WTC11 (cell line): Measurements from ENCODE around the gene CENPT. TPM values are rescaled to one million over a fixed set of nuclear protein-coding genes. Genes with fewer than 3 reads are reported as not detected.
A peak's percentile ranks its signal among the peaks of the same experiment; 100 is the strongest.

Source experiments
- ATAC-seq: fragments of 200-7000 bp; cut with Tn5 transposase; 2 replicates; pipeline ENCODE4 v1.10.0; 2021; ENCODE audit warnings: mild to moderate bottlenecking, moderate library complexity
- CTCF ChIA-PET: fragments of 300-600 bp; sonication (Branson Sonifier 250); formaldehyde crosslinking; loops from one replicate; lab custom pipeline; 2021; ENCODE audit warnings: antibody characterized with exemption; lab: Charles Lee
- POLR2A ChIA-PET: fragments of 350-600 bp; sonication (Branson Sonifier 250); formaldehyde crosslinking; loops from one replicate; lab custom pipeline; 2021; ENCODE audit warnings: antibody characterized with exemption; lab: Charles Lee
- DNase-seq: peaks from one replicate; pipeline ENCODE4 v3.0.0; 2021; ENCODE audit warnings: low spot score
- H3K27ac Mint-ChIP-seq: 2 replicates; pipeline ENCODE4 v1.8.0; 2021; ENCODE audit warnings: mixed read lengths
- H3K27me3 Mint-ChIP-seq: 2 replicates; pipeline ENCODE4 v1.8.0; 2021; ENCODE audit warnings: low read depth, mild to moderate bottlenecking, moderate library complexity, mixed read lengths
- H3K36me3 Mint-ChIP-seq: 2 replicates; pipeline ENCODE4 v1.8.0; 2021; ENCODE audit warnings: mixed read lengths
- H3K4me1 Mint-ChIP-seq: 2 replicates; pipeline ENCODE4 v1.8.0; 2022; ENCODE audit warnings: mixed read lengths
- H3K4me3 Mint-ChIP-seq: 2 replicates; pipeline ENCODE4 v1.8.0; 2021; ENCODE audit warnings: mild to moderate bottlenecking, moderate library complexity, mixed read lengths
- H3K9me3 Mint-ChIP-seq: 2 replicates; pipeline ENCODE4 v1.8.0; 2021; ENCODE audit warnings: mixed read lengths
- ARID4B ChIP-seq: sonication (generic); formaldehyde crosslinking; IDR thresholded peaks from 2 replicates; pipeline ENCODE4 v1.8.0; 2023; ENCODE audit warnings: missing genetic modification reagents, mild to moderate bottlenecking, borderline replicate concordance
- ATF2 ChIP-seq: sonication (generic); formaldehyde crosslinking; IDR thresholded peaks from 2 replicates; pipeline ENCODE4 v1.8.1; 2022; ENCODE audit warnings: low read depth, missing genetic modification reagents, borderline replicate concordance
- CDX4 ChIP-seq: fragments of 250-450 bp; sonication (Bioruptor Pico); IDR thresholded peaks from 2 replicates; pipeline ENCODE4 v1.9.0; 2021; ENCODE audit warnings: moderate library complexity, mild to moderate bottlenecking, inconsistent platforms, borderline replicate concordance
- CTCF ChIP-seq: fragments of 200-600 bp; IDR thresholded peaks from 2 replicates; pipeline ENCODE4 v1.8.0; 2022; ENCODE audit warnings: antibody characterized with exemption
- E2F5 ChIP-seq: sonication (generic); formaldehyde crosslinking; IDR thresholded peaks from 2 replicates; pipeline ENCODE4 v1.8.1; 2022; ENCODE audit warnings: mild to moderate bottlenecking, moderate library complexity, missing genetic modification reagents
- EMX1 ChIP-seq: fragments of 250-450 bp; sonication (Bioruptor Pico); IDR thresholded peaks from 2 replicates; pipeline ENCODE4 v1.8.0; 2021; ENCODE audit warnings: mild to moderate bottlenecking
- ESRRA ChIP-seq: sonication (generic); formaldehyde crosslinking; IDR thresholded peaks from 2 replicates; pipeline ENCODE4 v1.8.1; 2022; ENCODE audit warnings: mild to moderate bottlenecking, missing genetic modification reagents, borderline replicate concordance
- FOXJ3 ChIP-seq: sonication (generic); formaldehyde crosslinking; IDR thresholded peaks from 2 replicates; pipeline ENCODE4 v1.9.0; 2021; ENCODE audit warnings: missing genetic modification reagents, mild to moderate bottlenecking, borderline replicate concordance
- FOXK1 ChIP-seq: sonication (generic); formaldehyde crosslinking; IDR thresholded peaks from 2 replicates; pipeline ENCODE4 v1.8.0; 2022; ENCODE audit warnings: mild to moderate bottlenecking, moderate library complexity, missing genetic modification reagents
- FOXP4 ChIP-seq: sonication (generic); formaldehyde crosslinking; IDR thresholded peaks from 2 replicates; pipeline ENCODE4 v1.8.0; 2022; ENCODE audit warnings: mild to moderate bottlenecking, missing genetic modification reagents
- IRF1 ChIP-seq: sonication (generic); formaldehyde crosslinking; IDR thresholded peaks from 2 replicates; pipeline ENCODE4 v1.8.0; 2023; ENCODE audit warnings: missing genetic modification reagents
- NFE2L1 ChIP-seq: sonication (generic); formaldehyde crosslinking; IDR thresholded peaks from 2 replicates; pipeline ENCODE4 v1.8.1; 2023; ENCODE audit warnings: missing genetic modification reagents
- NR2C2 ChIP-seq: sonication (generic); formaldehyde crosslinking; IDR thresholded peaks from 2 replicates; pipeline ENCODE4 v1.8.0; 2022; ENCODE audit warnings: mild to moderate bottlenecking, missing genetic modification reagents
- OVOL2 ChIP-seq: fragments of 250-450 bp; sonication (Bioruptor Pico); IDR thresholded peaks from 2 replicates; pipeline ENCODE4 v1.9.0; 2021; ENCODE audit warnings: mild to moderate bottlenecking, borderline replicate concordance
- ZMAT4 ChIP-seq: fragments of 250-450 bp; sonication (Bioruptor Pico); IDR thresholded peaks from 2 replicates; pipeline ENCODE4 v1.9.0; 2021; ENCODE audit warnings: mild to moderate bottlenecking
- ZNF219 ChIP-seq: sonication (generic); formaldehyde crosslinking; IDR thresholded peaks from 2 replicates; pipeline ENCODE4 v1.8.0; 2023; ENCODE audit warnings: missing genetic modification reagents, mild to moderate bottlenecking, borderline replicate concordance
- ZNF425 ChIP-seq: fragments of 250-450 bp; sonication (Bioruptor Pico); conservative IDR thresholded peaks from 2 replicates; pipeline ENCODE4 v1.9.0; 2021; ENCODE audit warnings: mild to moderate bottlenecking
- total RNA-seq: library from RNA; stranded (reverse); gene quantifications from 3 replicates; pipeline ENCODE4 v1.2.3, GENCODE V29; 2021

Gene CENPT
- total RNA-seq, 1 experiment from 2014 or later: 58.3 TPM

GRCh38 chr16:67825119-67825518, 22.4 kb downstream of the CENPT start:
- peaks cover 10% of the 10 kb centered on the region for H3K36me3 Mint-ChIP-seq
- H3K9me3 Mint-ChIP-seq: no peaks in the 10 kb centered on the region
- DNase-seq (no peak), ATAC-seq (peak; percentile 64)
- CTCF ChIA-PET: interaction anchor here (0.8 to 5.1 kb wide), 3 partner anchors 8 to 153 kb away, joined by 3 to 43 read pairs (median 4); no protein-coding TSS in a partner anchor
- TF ChIP-seq CTCF: no peak
- TF ChIP-seq ZNF219 (CRISPR knock-in tag): no peak
- TF ChIP-seq EMX1 (CRISPR knock-in tag): no peak
- no peak for TF ChIP-seq NFE2L1 (CRISPR knock-in tag)
- no peak for TF ChIP-seq FOXK1 (CRISPR knock-in tag)
- TF ChIP-seq FOXP4: no peak
- no peak for TF ChIP-seq FOXJ3 (CRISPR knock-in tag)
- no peak overlapping the region for H3K4me3 Mint-ChIP-seq
- POLR2A ChIA-PET: interaction anchor here (0.7 kb wide), 1 partner anchor 19 kb away, joined by 3 read pairs; the partner anchor contains the start of gene RANBP10
- H3K4me1 Mint-ChIP-seq: peaks cover 7% of the 10 kb centered on the region
- peak overlapping the region; percentile 64; the same call in 1 of the 2 replicates for H3K27ac Mint-ChIP-seq
- H3K27me3 Mint-ChIP-seq: no peaks in the 10 kb centered on the region

GRCh38 chr16:67822511-67822910, 25.0 kb downstream of the CENPT start:
- no peak for DNase-seq
- Mint-ChIP-seq H3K4me1 (peaks cover 7% of the 10 kb centered on the region), H3K36me3 (peaks cover 4% of the 10 kb centered on the region; the same call in 1 of the 2 replicates), H3K4me3 (no peak overlapping the region), H3K27ac (no peak overlapping the region), H3K9me3 (no peaks in the 10 kb centered on the region), H3K27me3 (no peaks in the 10 kb centered on the region)
- no peak for ATAC-seq
- CTCF ChIA-PET: interaction anchor here (0.7 to 1.1 kb wide), 2 partner anchors 41 to 43 kb away, joined by 3 to 5 read pairs; no protein-coding TSS in a partner anchor
- POLR2A ChIA-PET: no interaction called here
- TF ChIP-seq ESRRA: no peak
- no peak for TF ChIP-seq OVOL2
- no peak for TF ChIP-seq ZNF425 (CRISPR knock-in tag)
- no peak for TF ChIP-seq ARID4B (CRISPR knock-in tag)
- TF ChIP-seq ATF2 (CRISPR knock-in tag): no peak
- TF ChIP-seq IRF1: no peak
- no peak for TF ChIP-seq E2F5 (CRISPR knock-in tag)
- no peak for TF ChIP-seq NR2C2
- TF ChIP-seq CDX4 (CRISPR knock-in tag): no peak
- no peak for TF ChIP-seq ZMAT4 (CRISPR knock-in tag)
